Fibroblast of lung (primary cell): ENCODE results near the gene PASD1.

Source experiments
- EZH2 ChIP-seq: IDR thresholded peaks from 2 replicates; pipeline ENCODE4 v1.5.1; 2012; ENCODE audit warnings: low read length, control low read depth, mild to moderate bottlenecking; ENCODE audit errors: missing control alignments
- TF ChIP-seq, protein P1 (sequence below), 2 donors: IDR thresholded peaks in 1 of 2; conservative IDR thresholded peaks in 1 of 2; 1 replicate in 1 of 2; 2 replicates in 1 of 2; pipeline ENCODE4 v1.5.1; 2011 to 2012; ENCODE audit warnings: low read length in 2 of 2, control low read depth in 1 of 2, inconsistent platforms in 1 of 2, low read depth in 1 of 2, mild to moderate bottlenecking in 1 of 2

DNA sequence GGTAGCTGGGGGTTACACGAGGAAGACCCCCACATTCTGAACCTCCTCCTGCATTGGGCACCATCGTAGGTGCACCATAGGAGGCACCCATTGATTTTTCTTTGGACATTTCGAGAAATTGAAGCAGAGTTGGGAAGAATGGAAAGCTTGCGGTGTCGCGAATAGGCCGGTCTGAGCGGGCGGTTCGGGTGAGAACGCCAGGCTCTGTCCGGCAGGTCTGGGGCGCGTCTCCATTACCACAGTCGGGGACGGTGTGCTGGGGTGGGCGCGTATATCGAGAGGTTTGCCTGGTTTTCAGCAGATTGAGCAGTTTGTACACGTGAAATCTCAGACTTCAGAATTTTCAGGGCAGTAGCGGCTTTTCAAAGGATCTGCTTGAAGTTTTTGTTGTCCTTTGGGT is 560 bp downstream of the PASD1 start:
- TF ChIP-seq EZH2: no peak
- TF ChIP-seq, protein P1, sequence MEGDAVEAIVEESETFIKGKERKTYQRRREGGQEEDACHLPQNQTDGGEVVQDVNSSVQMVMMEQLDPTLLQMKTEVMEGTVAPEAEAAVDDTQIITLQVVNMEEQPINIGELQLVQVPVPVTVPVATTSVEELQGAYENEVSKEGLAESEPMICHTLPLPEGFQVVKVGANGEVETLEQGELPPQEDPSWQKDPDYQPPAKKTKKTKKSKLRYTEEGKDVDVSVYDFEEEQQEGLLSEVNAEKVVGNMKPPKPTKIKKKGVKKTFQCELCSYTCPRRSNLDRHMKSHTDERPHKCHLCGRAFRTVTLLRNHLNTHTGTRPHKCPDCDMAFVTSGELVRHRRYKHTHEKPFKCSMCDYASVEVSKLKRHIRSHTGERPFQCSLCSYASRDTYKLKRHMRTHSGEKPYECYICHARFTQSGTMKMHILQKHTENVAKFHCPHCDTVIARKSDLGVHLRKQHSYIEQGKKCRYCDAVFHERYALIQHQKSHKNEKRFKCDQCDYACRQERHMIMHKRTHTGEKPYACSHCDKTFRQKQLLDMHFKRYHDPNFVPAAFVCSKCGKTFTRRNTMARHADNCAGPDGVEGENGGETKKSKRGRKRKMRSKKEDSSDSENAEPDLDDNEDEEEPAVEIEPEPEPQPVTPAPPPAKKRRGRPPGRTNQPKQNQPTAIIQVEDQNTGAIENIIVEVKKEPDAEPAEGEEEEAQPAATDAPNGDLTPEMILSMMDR (conservative IDR thresholded peaks at IDR 0.05 in 1 of 2, IDR thresholded peaks at IDR 0.05 in 1 of 2; ENCODE audit: low read depth in 1 of 2, low read length in 2 of 2): no peak
